RWPE2 (cell line): ENCODE results near the gene NXPE3.

ENCODE experiments used
- ATAC-seq: fragments of 200-7000 bp; cut with Tn5 transposase; 3 replicates; pipeline ENCODE4 v1.9.1; 2021; ENCODE audit warnings: low read depth
- DNase-seq: peaks from one replicate; pipeline ENCODE4 v3.0.0-alpha.2; 2020; ENCODE audit warnings: low spot score
- H3K27ac ChIP-seq: fragments of 450-650 bp; 2 replicates; pipeline ENCODE4 v1.5.1; 2017; ENCODE audit warnings: mild to moderate bottlenecking; ENCODE audit not compliant: poor library complexity, severe bottlenecking
- H3K27me3 ChIP-seq: fragments of 250-450 bp; sonication (Bioruptor Pico); 2 replicates; pipeline ENCODE4 v1.5.1; 2021; ENCODE audit warnings: mild to moderate bottlenecking, moderate library complexity; ENCODE audit not compliant: insufficient read depth, poor library complexity, severe bottlenecking
- H3K36me3 ChIP-seq: fragments of 250-450 bp; sonication (Bioruptor Pico); 2 replicates; pipeline ENCODE4 v1.5.1; 2020; ENCODE audit warnings: low read depth, mild to moderate bottlenecking, moderate library complexity
- H3K4me1 ChIP-seq: fragments of 250-450 bp; sonication (Bioruptor Pico); 2 replicates; pipeline ENCODE4 v1.5.1; 2021; ENCODE audit warnings: mild to moderate bottlenecking, moderate library complexity; ENCODE audit not compliant: insufficient read depth, poor library complexity, severe bottlenecking
- H3K4me3 ChIP-seq: fragments of 250-450 bp; sonication (Bioruptor Pico); 2 replicates; pipeline ENCODE4 v1.5.1; 2021; ENCODE audit warnings: mild to moderate bottlenecking, moderate library complexity; ENCODE audit not compliant: severe bottlenecking
- H3K9me3 ChIP-seq: fragments of 250-450 bp; sonication (Bioruptor Pico); 2 replicates; pipeline ENCODE4 v1.5.1; 2021; ENCODE audit warnings: mild to moderate bottlenecking, moderate library complexity; ENCODE audit not compliant: severe bottlenecking
- TF ChIP-seq, protein P1 (sequence below): fragments of 450-650 bp; IDR thresholded peaks from one replicate; pipeline ENCODE4 v1.5.1; 2017; ENCODE audit warnings: mild to moderate bottlenecking, moderate library complexity; ENCODE audit not compliant: poor library complexity, severe bottlenecking

NXPE3 gene

DNA sequence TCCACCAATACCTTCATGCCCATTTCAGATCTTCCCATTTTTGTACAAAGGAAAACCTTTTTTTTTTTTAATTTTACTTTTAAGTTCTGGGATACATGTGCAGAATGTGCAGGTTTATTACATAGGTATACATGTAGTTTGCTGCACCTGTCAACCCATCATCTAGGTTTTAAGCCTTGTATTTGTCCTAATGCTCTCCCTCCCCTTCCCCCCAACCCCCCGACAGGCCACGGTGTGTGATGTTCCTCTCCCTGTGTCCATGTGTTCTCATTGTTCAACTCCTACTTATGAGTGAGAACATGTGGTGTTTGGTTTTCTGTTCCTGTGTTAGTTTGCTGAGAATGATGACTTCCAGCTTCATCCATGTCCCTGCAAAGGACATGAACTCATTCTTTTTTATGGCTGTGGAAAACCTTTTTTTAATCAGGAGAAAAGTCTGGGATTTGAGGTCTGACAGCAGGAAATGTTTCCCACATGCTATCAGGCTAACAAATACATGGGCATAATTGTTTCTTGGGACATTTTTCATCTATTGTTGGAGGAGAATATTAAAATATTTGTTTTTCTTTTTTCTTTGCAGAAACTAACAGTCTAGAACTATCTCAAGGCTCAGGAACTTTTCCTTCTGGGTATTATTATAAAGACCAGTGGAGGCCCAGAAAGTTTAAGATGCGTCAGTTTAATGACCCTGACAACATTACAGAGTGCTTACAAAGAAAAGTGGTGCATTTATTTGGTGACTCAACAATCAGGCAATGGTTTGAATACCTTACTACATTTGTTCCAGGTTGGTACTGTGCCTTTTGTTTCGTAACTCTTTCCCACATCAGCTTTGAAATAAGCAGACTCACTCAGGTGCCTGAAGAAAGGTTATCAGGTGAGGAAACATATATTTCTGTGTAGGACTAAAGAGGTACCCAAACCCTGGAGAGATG lies 37.5 kb downstream of the NXPE3 start:
- peak; percentile 90 for ATAC-seq
- Histone ChIP-seq H3K4me3 (no peak overlapping the region), H3K27me3 (no peaks in the 10 kb centered on the region), H3K36me3 (peaks cover 8% of the 10 kb centered on the region), H3K27ac (peak overlapping the region; percentile 27), H3K9me3 (no peaks in the 10 kb centered on the region), H3K4me1 (peaks cover 6% of the 10 kb centered on the region)
- DNase-seq: no peak
- TF ChIP-seq, protein P1, sequence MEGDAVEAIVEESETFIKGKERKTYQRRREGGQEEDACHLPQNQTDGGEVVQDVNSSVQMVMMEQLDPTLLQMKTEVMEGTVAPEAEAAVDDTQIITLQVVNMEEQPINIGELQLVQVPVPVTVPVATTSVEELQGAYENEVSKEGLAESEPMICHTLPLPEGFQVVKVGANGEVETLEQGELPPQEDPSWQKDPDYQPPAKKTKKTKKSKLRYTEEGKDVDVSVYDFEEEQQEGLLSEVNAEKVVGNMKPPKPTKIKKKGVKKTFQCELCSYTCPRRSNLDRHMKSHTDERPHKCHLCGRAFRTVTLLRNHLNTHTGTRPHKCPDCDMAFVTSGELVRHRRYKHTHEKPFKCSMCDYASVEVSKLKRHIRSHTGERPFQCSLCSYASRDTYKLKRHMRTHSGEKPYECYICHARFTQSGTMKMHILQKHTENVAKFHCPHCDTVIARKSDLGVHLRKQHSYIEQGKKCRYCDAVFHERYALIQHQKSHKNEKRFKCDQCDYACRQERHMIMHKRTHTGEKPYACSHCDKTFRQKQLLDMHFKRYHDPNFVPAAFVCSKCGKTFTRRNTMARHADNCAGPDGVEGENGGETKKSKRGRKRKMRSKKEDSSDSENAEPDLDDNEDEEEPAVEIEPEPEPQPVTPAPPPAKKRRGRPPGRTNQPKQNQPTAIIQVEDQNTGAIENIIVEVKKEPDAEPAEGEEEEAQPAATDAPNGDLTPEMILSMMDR: no peak

DNA sequence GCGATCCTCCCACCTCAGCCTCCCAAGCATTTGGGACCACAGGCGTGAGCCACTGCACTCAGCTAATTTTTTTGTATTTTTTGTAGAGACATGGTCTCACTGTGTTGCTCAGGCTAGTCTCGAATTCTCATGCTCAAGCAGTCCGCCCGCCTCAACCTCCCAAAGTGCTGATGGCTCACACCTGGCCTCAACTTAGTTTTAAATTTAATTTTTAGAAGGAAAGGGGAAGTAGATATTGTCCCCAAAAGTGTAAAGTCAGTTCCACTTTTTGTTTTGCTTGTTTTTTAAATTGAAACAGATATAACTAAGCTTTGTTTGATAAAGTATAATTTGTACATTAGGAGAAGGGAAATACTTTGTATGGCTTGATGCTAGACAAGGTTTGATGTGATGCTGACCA lies 39.0 kb downstream of the NXPE3 start:
- Histone ChIP-seq H3K36me3 (peaks cover 11% of the 10 kb centered on the region), H3K9me3 (no peaks in the 10 kb centered on the region), H3K4me1 (peaks cover 6% of the 10 kb centered on the region), H3K27me3 (no peaks in the 10 kb centered on the region), H3K27ac (no peak overlapping the region), H3K4me3 (no peak overlapping the region)
- TF ChIP-seq, protein P1: no peak
- DNase-seq (no peak), ATAC-seq (no peak)

DNA sequence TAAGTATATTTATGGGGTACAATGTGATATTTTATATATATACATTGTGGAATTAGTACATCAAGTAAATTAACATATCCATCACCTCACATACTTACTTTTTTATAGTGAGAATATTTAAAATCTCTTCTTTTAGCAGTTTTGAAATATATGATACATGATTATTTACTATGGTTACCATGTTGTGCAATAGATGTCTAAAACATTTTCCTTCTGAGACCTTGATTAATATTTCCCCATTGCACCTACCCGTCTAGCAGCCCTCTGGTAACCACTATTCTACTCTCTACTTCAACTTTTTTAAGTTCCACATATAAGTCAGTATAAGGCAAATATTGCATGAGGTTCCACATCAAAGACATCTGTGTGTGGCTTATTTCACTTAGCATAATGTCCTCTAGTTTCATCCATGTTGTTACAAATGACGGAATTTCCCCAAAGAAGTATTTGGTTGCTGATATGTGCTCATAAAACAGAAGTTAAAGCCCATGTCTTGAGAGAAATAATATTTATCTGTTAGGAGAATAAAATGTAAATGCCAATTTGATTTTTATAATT lies 40.7 kb downstream of the NXPE3 start:
- no peak for DNase-seq
- H3K9me3 ChIP-seq: no peaks in the 10 kb centered on the region
- no peak overlapping the region for H3K4me3 ChIP-seq
- peaks cover 6% of the 10 kb centered on the region for H3K4me1 ChIP-seq
- TF ChIP-seq, protein P1: no peak
- no peak for ATAC-seq
- peaks cover 3% of the 10 kb centered on the region; the same call in 1 of the 2 replicates for H3K36me3 ChIP-seq
- H3K27me3 ChIP-seq: no peaks in the 10 kb centered on the region
- H3K27ac ChIP-seq: no peak overlapping the region

DNA sequence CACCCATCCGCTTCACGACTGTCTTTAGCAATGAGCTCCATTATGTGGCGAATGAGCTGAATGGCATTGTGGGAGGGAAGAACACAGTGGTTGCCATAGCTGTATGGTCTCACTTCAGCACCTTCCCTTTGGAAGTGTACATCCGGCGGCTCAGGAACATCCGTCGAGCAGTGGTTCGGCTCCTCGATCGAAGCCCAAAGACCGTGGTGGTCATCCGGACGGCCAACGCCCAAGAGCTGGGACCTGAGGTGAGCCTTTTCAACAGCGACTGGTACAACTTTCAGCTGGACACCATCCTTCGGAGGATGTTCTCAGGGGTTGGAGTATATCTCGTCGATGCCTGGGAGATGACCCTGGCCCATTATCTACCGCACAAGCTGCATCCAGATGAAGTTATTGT lies 42.5 kb downstream of the NXPE3 start:
- TF ChIP-seq, protein P1: no peak
- no peak overlapping the region for H3K27ac ChIP-seq
- peaks cover 7% of the 10 kb centered on the region for H3K4me1 ChIP-seq
- peaks cover 3% of the 10 kb centered on the region; the same call in 1 of the 2 replicates for H3K36me3 ChIP-seq
- ATAC-seq: no peak
- H3K27me3 ChIP-seq: no peaks in the 10 kb centered on the region
- no peak for DNase-seq
- no peaks in the 10 kb centered on the region for H3K9me3 ChIP-seq
- no peak overlapping the region for H3K4me3 ChIP-seq
